HCT116 (cell line): ENCODE data around the gene FOXN3.

ENCODE experiments used
- CTCF ChIP-seq, 3 experiments: fragments of 200-600 bp in 1 of 3; sonication (generic) in 1 of 3; IDR thresholded peaks in 2 of 3; conservative IDR thresholded peaks in 1 of 3; 2 replicates each; pipeline ENCODE4 v1.5.1; 2012 to 2017; ENCODE audit warnings: low read depth in 2 of 3, low read length in 2 of 3, antibody characterized with exemption in 1 of 3, borderline replicate concordance in 1 of 3, control low read depth in 1 of 3, mild to moderate bottlenecking in 1 of 3, mixed read lengths in 1 of 3, mixed run types in 1 of 3, moderate library complexity in 1 of 3; ENCODE audit not compliant: insufficient read depth in 1 of 3
- EZH2 ChIP-seq: fragments of 200-600 bp; sonication (generic); IDR thresholded peaks from 2 replicates; pipeline ENCODE4 v1.6.1; 2017; ENCODE audit warnings: antibody characterized with exemption, mixed run types
- EZH2phosphoT487 ChIP-seq: fragments of 200-600 bp; IDR thresholded peaks from 2 replicates; pipeline ENCODE4 v1.6.1; 2018; ENCODE audit warnings: antibody characterized with exemption, borderline replicate concordance
- RAD21 ChIP-seq: IDR thresholded peaks from 2 replicates; pipeline ENCODE4 v1.6.1; 2012; ENCODE audit warnings: low read depth, mild to moderate bottlenecking
- TCF7L2 ChIP-seq: IDR thresholded peaks from 2 replicates; pipeline ENCODE4 v1.7.0; 2011; ENCODE audit warnings: borderline replicate concordance, inconsistent platforms; ENCODE audit not compliant: insufficient read depth, insufficient read length; ENCODE audit errors: extremely low read depth
- ZBTB33 ChIP-seq: IDR thresholded peaks from 2 replicates; pipeline ENCODE4 v1.6.1; 2011; ENCODE audit warnings: mild to moderate bottlenecking, low read length, moderate library complexity; ENCODE audit not compliant: insufficient replicate concordance; ENCODE audit errors: extremely low read depth

GRCh38 chr14:89114109-89114508 is 302.9 kb downstream of the FOXN3 start:
- no peak for TF ChIP-seq EZH2
- TF ChIP-seq CTCF (IDR thresholded peaks at IDR 0.05 in 2 of 3, conservative IDR thresholded peaks at IDR 0.05 in 1 of 3; ENCODE audit: borderline replicate concordance in 1 of 3, insufficient read depth in 1 of 3, low read depth in 2 of 3, low read length in 2 of 3) = no peak
- TF ChIP-seq ZBTB33 = no peak
- no peak for TF ChIP-seq EZH2phosphoT487
- no peak for TF ChIP-seq TCF7L2
- TF ChIP-seq RAD21 = no peak
